NCI-H446 treated with DMSO at 0.1 percent for 48 hours (cell line): ENCODE data around the gene TMBIM4.

Experiments used
- DNase-seq: peaks from one replicate; lab custom pipeline; 2025; lab: John Stamatoyannopoulos, UW

The TMBIM4 gene

GRCh38 chr12:66090157-66090556, 79.6 kb downstream of the TMBIM4 start:
- no peak for DNase-seq

- DNase-seq: peak; percentile 60
Observed at GRCh38 chr12:66087365-66087943, 82.3 kb downstream of the TMBIM4 start.

DNA sequence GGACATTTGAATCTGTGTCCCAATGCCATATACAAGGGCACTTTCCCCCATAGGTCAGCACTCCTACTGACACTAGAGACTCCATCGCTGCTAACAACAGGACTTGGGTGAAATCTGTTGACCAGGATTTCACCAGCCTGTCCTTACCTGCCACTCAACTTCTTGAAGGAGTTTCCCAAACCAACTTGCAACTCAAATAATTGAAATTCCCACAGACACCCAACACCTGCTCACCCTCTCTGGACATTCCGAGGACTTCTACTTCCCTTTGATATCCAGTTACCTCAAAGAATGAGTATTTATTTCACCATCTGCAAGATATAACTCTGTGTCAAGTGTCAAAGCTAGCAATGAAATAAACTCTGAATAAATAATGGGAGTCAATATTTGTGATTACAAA, 83.8 kb downstream of the TMBIM4 start:
- no peak for DNase-seq
